K562 (cell line): ENCODE data around the gene CCDC47.

Experiments
- BRCA1 ChIP-seq, 2 experiments: fragments of 450-650 bp in 1 of 2; sonication (generic) in 1 of 2; formaldehyde crosslinking in 1 of 2; IDR thresholded peaks; 2 replicates each; pipeline versions ENCODE4 v1.5.0 to v1.6.1; 2017 to 2020; ENCODE audit warnings: mild to moderate bottlenecking in 1 of 2, missing genetic modification reagents in 1 of 2
- CC2D1A ChIP-seq: fragments of 450-650 bp; IDR thresholded peaks from 2 replicates; pipeline ENCODE4 v1.6.1; 2017; ENCODE audit warnings: mild to moderate bottlenecking
- GABPA ChIP-seq: fragments of 200-800 bp; sonication (Bioruptor generic); conservative IDR thresholded peaks from 2 replicates; pipeline ENCODE4 v1.6.1; 2016; ENCODE audit warnings: low read depth, missing genetic modification characterization, missing compliant biosample characterization
- LARP7 ChIP-seq: fragments of 450-650 bp; IDR thresholded peaks from 2 replicates; pipeline ENCODE4 v1.6.1; 2016
- MAFF ChIP-seq: IDR thresholded peaks from 2 replicates; pipeline ENCODE4 v1.6.1; 2012; ENCODE audit warnings: low read length, improper control_type of control experiment
- RAD21 ChIP-seq, 2 experiments: fragments of 250-450 bp in 1 of 2; fragments of 450-650 bp in 1 of 2; sonication (Bioruptor Pico) in 1 of 2; formaldehyde crosslinking in 1 of 2; IDR thresholded peaks in 1 of 2; conservative IDR thresholded peaks in 1 of 2; 2 replicates each; pipeline versions ENCODE4 v1.4.0 to v1.8.0; 2020 to 2022; ENCODE audit warnings: mild to moderate bottlenecking in 2 of 2, moderate library complexity in 1 of 2
- SAFB2 ChIP-seq: fragments of 200-400 bp; formaldehyde crosslinking; IDR thresholded peaks from 2 replicates; pipeline ENCODE4 v1.6.1; 2018; ENCODE audit warnings: borderline replicate concordance, low read length, low read depth, moderate library complexity; ENCODE audit not compliant: severe bottlenecking
- SETDB1 ChIP-seq: IDR thresholded peaks from one replicate; pipeline ENCODE4 v1.6.1; 2012; ENCODE audit warnings: low read length, control low read depth, inconsistent platforms
- TBP ChIP-seq: optimal IDR thresholded peaks from 2 replicates; pipeline ENCODE3; 2011; ENCODE audit warnings: low read depth, low read length, improper control_type of control experiment
- YY1 ChIP-seq, 3 experiments: IDR thresholded peaks; 2 replicates each; pipeline ENCODE4 v1.6.1; 2011; ENCODE audit warnings: low read length in 2 of 3, mild to moderate bottlenecking in 2 of 3, moderate library complexity in 2 of 3, borderline replicate concordance in 1 of 3, control low read depth in 1 of 3, low read depth in 1 of 3; ENCODE audit not compliant: insufficient read depth in 3 of 3, insufficient replicate concordance in 2 of 3, control insufficient read depth in 1 of 3, insufficient read length in 1 of 3; ENCODE audit errors: extremely low read depth in 1 of 3
- TF ChIP-seq, protein P1 (sequence below): sonication (generic); formaldehyde crosslinking; IDR thresholded peaks from 2 replicates; pipeline ENCODE4 v1.8.0; 2022; ENCODE audit warnings: mild to moderate bottlenecking, missing genetic modification reagents
- TF ChIP-seq, protein P2 (sequence below), 3 experiments: IDR thresholded peaks in 2 of 3; conservative IDR thresholded peaks in 1 of 3; 2 replicates each; pipeline ENCODE4 v1.5.1; 2011 to 2012; ENCODE audit warnings: low read length in 3 of 3, mild to moderate bottlenecking in 3 of 3, control low read depth in 2 of 3, improper control_type of control experiment in 1 of 3, inconsistent platforms in 1 of 3, low read depth in 1 of 3, mixed read lengths in 1 of 3, moderate library complexity in 1 of 3; ENCODE audit not compliant: insufficient read depth in 2 of 3
- TF ChIP-seq, protein P3 (sequence below), 2 experiments: IDR thresholded peaks; 2 replicates each; pipeline ENCODE4 v1.6.1; 2011; ENCODE audit warnings: borderline replicate concordance in 1 of 2, control low read depth in 1 of 2, low read depth in 1 of 2, low read length in 1 of 2, mild to moderate bottlenecking in 1 of 2, mixed read lengths in 1 of 2, moderate library complexity in 1 of 2; ENCODE audit not compliant: insufficient read depth in 1 of 2, insufficient read length in 1 of 2, poor library complexity in 1 of 2, severe bottlenecking in 1 of 2; ENCODE audit errors: extremely low read depth in 1 of 2
- TF ChIP-seq, protein P4 (sequence below): fragments of 200-400 bp; formaldehyde crosslinking; IDR thresholded peaks from 2 replicates; pipeline ENCODE4 v1.6.1; 2017; ENCODE audit warnings: mild to moderate bottlenecking, low read depth, low read length, moderate library complexity

DNA sequence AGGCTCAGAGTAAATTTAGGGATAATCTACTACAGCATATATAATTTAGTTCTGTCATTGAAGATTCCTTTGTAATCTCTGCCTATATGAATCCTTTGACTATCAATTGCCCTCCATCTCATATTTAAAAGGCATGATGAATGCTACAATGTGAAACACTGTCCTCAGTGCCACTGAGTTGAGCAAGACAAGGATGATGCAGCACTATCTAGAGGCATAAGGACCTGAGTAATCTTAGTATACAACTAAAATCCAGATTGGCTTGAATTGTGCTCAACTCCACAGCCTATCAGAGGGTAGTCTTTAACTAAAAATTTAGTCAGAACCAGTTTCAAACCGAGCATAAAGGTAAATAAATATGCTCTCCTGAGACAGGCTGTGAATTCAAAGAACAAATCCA is 20.2 kb downstream of the CCDC47 start:
- TF ChIP-seq, protein P1, sequence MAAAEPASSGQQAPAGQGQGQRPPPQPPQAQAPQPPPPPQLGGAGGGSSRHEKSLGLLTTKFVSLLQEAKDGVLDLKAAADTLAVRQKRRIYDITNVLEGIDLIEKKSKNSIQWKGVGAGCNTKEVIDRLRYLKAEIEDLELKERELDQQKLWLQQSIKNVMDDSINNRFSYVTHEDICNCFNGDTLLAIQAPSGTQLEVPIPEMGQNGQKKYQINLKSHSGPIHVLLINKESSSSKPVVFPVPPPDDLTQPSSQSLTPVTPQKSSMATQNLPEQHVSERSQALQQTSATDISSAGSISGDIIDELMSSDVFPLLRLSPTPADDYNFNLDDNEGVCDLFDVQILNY: no peak
- TF ChIP-seq, protein P2, sequence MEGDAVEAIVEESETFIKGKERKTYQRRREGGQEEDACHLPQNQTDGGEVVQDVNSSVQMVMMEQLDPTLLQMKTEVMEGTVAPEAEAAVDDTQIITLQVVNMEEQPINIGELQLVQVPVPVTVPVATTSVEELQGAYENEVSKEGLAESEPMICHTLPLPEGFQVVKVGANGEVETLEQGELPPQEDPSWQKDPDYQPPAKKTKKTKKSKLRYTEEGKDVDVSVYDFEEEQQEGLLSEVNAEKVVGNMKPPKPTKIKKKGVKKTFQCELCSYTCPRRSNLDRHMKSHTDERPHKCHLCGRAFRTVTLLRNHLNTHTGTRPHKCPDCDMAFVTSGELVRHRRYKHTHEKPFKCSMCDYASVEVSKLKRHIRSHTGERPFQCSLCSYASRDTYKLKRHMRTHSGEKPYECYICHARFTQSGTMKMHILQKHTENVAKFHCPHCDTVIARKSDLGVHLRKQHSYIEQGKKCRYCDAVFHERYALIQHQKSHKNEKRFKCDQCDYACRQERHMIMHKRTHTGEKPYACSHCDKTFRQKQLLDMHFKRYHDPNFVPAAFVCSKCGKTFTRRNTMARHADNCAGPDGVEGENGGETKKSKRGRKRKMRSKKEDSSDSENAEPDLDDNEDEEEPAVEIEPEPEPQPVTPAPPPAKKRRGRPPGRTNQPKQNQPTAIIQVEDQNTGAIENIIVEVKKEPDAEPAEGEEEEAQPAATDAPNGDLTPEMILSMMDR (IDR thresholded peaks at IDR 0.05 in 2 of 3, conservative IDR thresholded peaks at IDR 0.05 in 1 of 3; ENCODE audit: insufficient read depth in 2 of 3, low read depth in 1 of 3, low read length in 3 of 3): no peak
- TF ChIP-seq, protein P3, sequence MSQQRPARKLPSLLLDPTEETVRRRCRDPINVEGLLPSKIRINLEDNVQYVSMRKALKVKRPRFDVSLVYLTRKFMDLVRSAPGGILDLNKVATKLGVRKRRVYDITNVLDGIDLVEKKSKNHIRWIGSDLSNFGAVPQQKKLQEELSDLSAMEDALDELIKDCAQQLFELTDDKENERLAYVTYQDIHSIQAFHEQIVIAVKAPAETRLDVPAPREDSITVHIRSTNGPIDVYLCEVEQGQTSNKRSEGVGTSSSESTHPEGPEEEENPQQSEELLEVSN (IDR thresholded peaks at IDR 0.05; ENCODE audit: borderline replicate concordance in 1 of 2, extremely low read depth in 1 of 2, insufficient read depth in 1 of 2, insufficient read length in 1 of 2, low read depth in 1 of 2, low read length in 1 of 2, poor library complexity in 1 of 2, severe bottlenecking in 1 of 2): no peak
- TF ChIP-seq YY1 (IDR thresholded peaks at IDR 0.05; ENCODE audit: borderline replicate concordance in 1 of 3, control insufficient read depth in 1 of 3, extremely low read depth in 1 of 3, insufficient read depth in 3 of 3, insufficient read length in 1 of 3, insufficient replicate concordance in 2 of 3, low read depth in 1 of 3, low read length in 2 of 3) (no peak), BRCA1 (IDR thresholded peaks at IDR 0.05) (no peak), BRCA1 (CRISPR knock-in tag; IDR thresholded peaks at IDR 0.05) (no peak), SAFB2 (no peak), CC2D1A (no peak), MAFF (no peak), LARP7 (no peak), TBP (no peak), SETDB1 (no peak), RAD21 (CRISPR knock-in tag; conservative IDR thresholded peaks at IDR 0.05 in 1 of 2, IDR thresholded peaks at IDR 0.05 in 1 of 2) (no peak), GABPA (tag) (no peak)
- TF ChIP-seq, protein P4, sequence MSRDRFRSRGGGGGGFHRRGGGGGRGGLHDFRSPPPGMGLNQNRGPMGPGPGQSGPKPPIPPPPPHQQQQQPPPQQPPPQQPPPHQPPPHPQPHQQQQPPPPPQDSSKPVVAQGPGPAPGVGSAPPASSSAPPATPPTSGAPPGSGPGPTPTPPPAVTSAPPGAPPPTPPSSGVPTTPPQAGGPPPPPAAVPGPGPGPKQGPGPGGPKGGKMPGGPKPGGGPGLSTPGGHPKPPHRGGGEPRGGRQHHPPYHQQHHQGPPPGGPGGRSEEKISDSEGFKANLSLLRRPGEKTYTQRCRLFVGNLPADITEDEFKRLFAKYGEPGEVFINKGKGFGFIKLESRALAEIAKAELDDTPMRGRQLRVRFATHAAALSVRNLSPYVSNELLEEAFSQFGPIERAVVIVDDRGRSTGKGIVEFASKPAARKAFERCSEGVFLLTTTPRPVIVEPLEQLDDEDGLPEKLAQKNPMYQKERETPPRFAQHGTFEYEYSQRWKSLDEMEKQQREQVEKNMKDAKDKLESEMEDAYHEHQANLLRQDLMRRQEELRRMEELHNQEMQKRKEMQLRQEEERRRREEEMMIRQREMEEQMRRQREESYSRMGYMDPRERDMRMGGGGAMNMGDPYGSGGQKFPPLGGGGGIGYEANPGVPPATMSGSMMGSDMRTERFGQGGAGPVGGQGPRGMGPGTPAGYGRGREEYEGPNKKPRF: no peak
